Erythroblast (primary cell): ENCODE measurements around the gene KMT2E.

Experiments
- GATA1 ChIP-seq: IDR thresholded peaks from 2 replicates; pipeline ENCODE4 v1.6.1; 2011; ENCODE audit warnings: low read depth, mild to moderate bottlenecking, control low read depth, low read length, moderate library complexity
- POLR2A ChIP-seq: IDR thresholded peaks from 2 replicates; pipeline ENCODE4 v1.6.1; 2011; ENCODE audit warnings: mild to moderate bottlenecking, low read length

- no peak for TF ChIP-seq POLR2A
- TF ChIP-seq GATA1 = no peak
These were observed 117.1 kb downstream of the KMT2E start for GRCh38 chr7:105131033-105131656.
